AG10803 (cell line): ENCODE results near the gene IKZF3.

Experiments used
- DNase-seq: peaks from one replicate; pipeline ENCODE4 v3.0.0; 2010; ENCODE audit warnings: low read depth
- H3K4me3 ChIP-seq: 2 replicates; pipeline ENCODE4 v1.5.1; 2011; ENCODE audit warnings: mild to moderate bottlenecking, low read length, control low read depth
- CTCF ChIP-seq: conservative IDR thresholded peaks from 2 replicates; pipeline ENCODE4 v1.5.1; 2011; ENCODE audit warnings: mild to moderate bottlenecking, low read length, control low read depth, inconsistent platforms

IKZF3 gene

GRCh38 chr17:39742856-39743436, 121.2 kb downstream of the IKZF3 start:
- H3K4me3 ChIP-seq = no peak overlapping the region
- DNase-seq = no peak
- no peak for TF ChIP-seq CTCF

GRCh38 chr17:39742126-39742855, 121.8 kb downstream of the IKZF3 start:
- no peak for DNase-seq
- no peak overlapping the region for H3K4me3 ChIP-seq
- no peak for TF ChIP-seq CTCF

GRCh38 chr17:39740357-39741111, 123.6 kb downstream of the IKZF3 start:
- no peak for TF ChIP-seq CTCF
- no peak overlapping the region for H3K4me3 ChIP-seq
- peak; percentile 29 for DNase-seq

GRCh38 chr17:39739885-39740356, 124.2 kb downstream of the IKZF3 start:
- no peak for TF ChIP-seq CTCF
- DNase-seq = no peak
- H3K4me3 ChIP-seq = no peak overlapping the region

- H3K4me3 ChIP-seq = peak overlapping the region; percentile 17
- peak; percentile 12 for DNase-seq
- TF ChIP-seq CTCF = no peak
Observed at GRCh38 chr17:39738983-39739884, 124.9 kb downstream of the IKZF3 start.

GRCh38 chr17:39738568-39738901, 125.6 kb downstream of the IKZF3 start:
- H3K4me3 ChIP-seq = no peak overlapping the region
- DNase-seq = no peak
- TF ChIP-seq CTCF = no peak
